Astrocyte of the spinal cord (primary cell): ENCODE data around the gene GPR3.

ENCODE experiments used
- DNase-seq: peaks from one replicate; pipeline ENCODE4 v3.0.0; 2011; ENCODE audit warnings: low read depth, low spot score
- H3K4me3 ChIP-seq: 2 replicates; pipeline ENCODE4 v1.5.1; 2011; ENCODE audit warnings: low read depth, mild to moderate bottlenecking, low read length, moderate library complexity
- CTCF ChIP-seq: IDR thresholded peaks from 2 replicates; pipeline ENCODE4 v1.5.1; 2012; ENCODE audit warnings: low read depth, mild to moderate bottlenecking, low read length, inconsistent platforms
- in situ Hi-C: cut with HindIII; loops from 2 replicates; pipeline ENCODE4 v1.10.0; 2017; ENCODE audit warnings: low sequenced_read_pairs

The GPR3 gene

GRCh38 chr1:27395441-27396195 lies 3.2 kb downstream of the GPR3 start:
- DNase-seq: peak; percentile 53
- no peak overlapping the region for H3K4me3 ChIP-seq
- peak; percentile 97 for TF ChIP-seq CTCF
- in situ Hi-C loops: no loop called here

- no peak for DNase-seq
- in situ Hi-C loops: no loop called here
- H3K4me3 ChIP-seq: no peak overlapping the region
- TF ChIP-seq CTCF: no peak
Measured at GRCh38 chr1:27397110-27397509, 4.7 kb downstream of the GPR3 start.

GRCh38 chr1:27397749-27398148 lies 5.3 kb downstream of the GPR3 start:
- DNase-seq: no peak
- H3K4me3 ChIP-seq: no peak overlapping the region

GRCh38 chr1:27398405-27399149 lies 6.2 kb downstream of the GPR3 start:
- no peak overlapping the region for H3K4me3 ChIP-seq
- TF ChIP-seq CTCF: no peak
- in situ Hi-C loops: no loop called here
- no peak for DNase-seq

More at GRCh38 chr1:27397749-27398148, 5.3 kb downstream of the GPR3 start:
- TF ChIP-seq CTCF: no peak
- in situ Hi-C loops: no loop called here

GRCh38 chr1:27399251-27400025 lies 7.0 kb downstream of the GPR3 start:
- TF ChIP-seq CTCF: no peak
- no peak for DNase-seq
- in situ Hi-C loops: no loop called here
- H3K4me3 ChIP-seq: no peak overlapping the region
